ENCODE results near the gene PACS1.
"Not testable (repeated sequence)": the region's sequence is repeated elsewhere in the genome, so short reads cannot be mapped to it uniquely, and the experiment has no call there.

The PACS1 gene

GRCh38 chr11:66076561-66076960 is 6.5 kb downstream of the PACS1 start:
- H3K4me3 ChIP-seq (ENCODE audit: low read length in 2 of 2), result no peak overlapping the region
- H3K9ac ChIP-seq (ENCODE audit: low read length in 2 of 2), result no peak overlapping the region
- no peak overlapping the region for H3K27ac ChIP-seq (ENCODE audit: low read length)
- peaks cover 0 to 5% of the 10 kb centered on the region in 2 donors for H3K36me3 ChIP-seq (ENCODE audit: control insufficient read depth in 2 of 2, insufficient read depth in 2 of 2, low read length in 2 of 2)
- no peaks in the 10 kb centered on the region for H3K9me3 ChIP-seq (ENCODE audit: control insufficient read depth in 2 of 2, low read length in 2 of 2)
- H3K27me3 ChIP-seq (ENCODE audit: control insufficient read depth in 1 of 2, insufficient read depth in 2 of 2, low read length in 2 of 2), result no peaks in the 10 kb centered on the region
- peaks cover 15% of the 10 kb centered on the region for H3K4me1 ChIP-seq (ENCODE audit: control insufficient read depth, insufficient read depth, low read length)

- no peak overlapping the region for H3K4me3 ChIP-seq (ENCODE audit: low read length in 2 of 2)
- peaks cover 13% of the 10 kb centered on the region for H3K4me1 ChIP-seq (ENCODE audit: control insufficient read depth, insufficient read depth, low read length)
- no peak overlapping the region for H3K9ac ChIP-seq (ENCODE audit: low read length in 2 of 2)
- H3K27ac ChIP-seq (ENCODE audit: low read length), result no peak overlapping the region
- peaks cover 0 to 2% of the 10 kb centered on the region in 2 donors for H3K36me3 ChIP-seq (ENCODE audit: control insufficient read depth in 2 of 2, insufficient read depth in 2 of 2, low read length in 2 of 2)
- H3K27me3 ChIP-seq (ENCODE audit: control insufficient read depth in 1 of 2, insufficient read depth in 2 of 2, low read length in 2 of 2), result no peaks in the 10 kb centered on the region
- no peaks in the 10 kb centered on the region for H3K9me3 ChIP-seq (ENCODE audit: control insufficient read depth in 2 of 2, low read length in 2 of 2)
Measured at GRCh38 chr11:66077927-66078326, 7.9 kb downstream of the PACS1 start.

GRCh38 chr11:66078949-66079348 is 8.9 kb downstream of the PACS1 start:
- not testable (repeated sequence) for H3K27ac ChIP-seq (ENCODE audit: low read length); H3K4me3 ChIP-seq (ENCODE audit: low read length in 2 of 2); H3K27me3 ChIP-seq (ENCODE audit: control insufficient read depth in 1 of 2, insufficient read depth in 2 of 2, low read length in 2 of 2); H3K9me3 ChIP-seq (ENCODE audit: control insufficient read depth in 2 of 2, low read length in 2 of 2); H3K36me3 ChIP-seq (ENCODE audit: control insufficient read depth in 2 of 2, insufficient read depth in 2 of 2, low read length in 2 of 2); H3K9ac ChIP-seq (ENCODE audit: low read length in 2 of 2)
- H3K4me1 ChIP-seq (ENCODE audit: control insufficient read depth, insufficient read depth, low read length), result peaks cover 20% of the 10 kb centered on the region

GRCh38 chr11:66080055-66080817 is 10.2 kb downstream of the PACS1 start:
- Histone ChIP-seq H3K4me1 (ENCODE audit: control insufficient read depth, insufficient read depth, low read length) (peaks cover 21% of the 10 kb centered on the region), H3K36me3 (ENCODE audit: control insufficient read depth in 2 of 2, insufficient read depth in 2 of 2, low read length in 2 of 2) (peaks cover 0 to 2% of the 10 kb centered on the region in 2 donors), H3K4me3 (ENCODE audit: low read length in 2 of 2) (peak overlapping the region in 1 of 2 donors; percentile 15), H3K9ac (ENCODE audit: low read length in 2 of 2) (peak overlapping the region in 1 of 2 donors; percentile 29), H3K9me3 (ENCODE audit: control insufficient read depth in 2 of 2, low read length in 2 of 2) (no peaks in the 10 kb centered on the region), H3K27ac (ENCODE audit: low read length) (peak overlapping the region; percentile 41), H3K27me3 (ENCODE audit: control insufficient read depth in 1 of 2, insufficient read depth in 2 of 2, low read length in 2 of 2) (no peaks in the 10 kb centered on the region)

GRCh38 chr11:66081505-66081904 is 11.4 kb downstream of the PACS1 start:
- Histone ChIP-seq H3K27me3 (ENCODE audit: control insufficient read depth in 1 of 2, insufficient read depth in 2 of 2, low read length in 2 of 2) (no peaks in the 10 kb centered on the region), H3K9me3 (ENCODE audit: control insufficient read depth in 2 of 2, low read length in 2 of 2) (no peaks in the 10 kb centered on the region), H3K36me3 (ENCODE audit: control insufficient read depth in 2 of 2, insufficient read depth in 2 of 2, low read length in 2 of 2) (peaks cover 0 to 2% of the 10 kb centered on the region in 2 donors), H3K4me1 (ENCODE audit: control insufficient read depth, insufficient read depth, low read length) (peaks cover 21% of the 10 kb centered on the region), H3K9ac (ENCODE audit: low read length in 2 of 2) (no peak overlapping the region), H3K4me3 (ENCODE audit: low read length in 2 of 2) (no peak overlapping the region), H3K27ac (ENCODE audit: low read length) (no peak overlapping the region)

GRCh38 chr11:66082946-66083698 is 13.1 kb downstream of the PACS1 start:
- no peaks in the 10 kb centered on the region for H3K9me3 ChIP-seq (ENCODE audit: control insufficient read depth in 2 of 2, low read length in 2 of 2)
- H3K27ac ChIP-seq (ENCODE audit: low read length), result no peak overlapping the region
- no peak overlapping the region for H3K9ac ChIP-seq (ENCODE audit: low read length in 2 of 2)
- H3K27me3 ChIP-seq (ENCODE audit: control insufficient read depth in 1 of 2, insufficient read depth in 2 of 2, low read length in 2 of 2), result no peaks in the 10 kb centered on the region
- no peaks in the 10 kb centered on the region for H3K36me3 ChIP-seq (ENCODE audit: control insufficient read depth in 2 of 2, insufficient read depth in 2 of 2, low read length in 2 of 2)
- peaks cover 21% of the 10 kb centered on the region for H3K4me1 ChIP-seq (ENCODE audit: control insufficient read depth, insufficient read depth, low read length)
- H3K4me3 ChIP-seq (ENCODE audit: low read length in 2 of 2), result no peak overlapping the region

- H3K27me3 ChIP-seq (ENCODE audit: control insufficient read depth in 1 of 2, insufficient read depth in 2 of 2, low read length in 2 of 2), result no peaks in the 10 kb centered on the region
- H3K4me3 ChIP-seq (ENCODE audit: low read length in 2 of 2), result no peak overlapping the region
- peaks cover 21% of the 10 kb centered on the region for H3K4me1 ChIP-seq (ENCODE audit: control insufficient read depth, insufficient read depth, low read length)
- no peak overlapping the region for H3K9ac ChIP-seq (ENCODE audit: low read length in 2 of 2)
- H3K27ac ChIP-seq (ENCODE audit: low read length), result no peak overlapping the region
- no peaks in the 10 kb centered on the region for H3K36me3 ChIP-seq (ENCODE audit: control insufficient read depth in 2 of 2, insufficient read depth in 2 of 2, low read length in 2 of 2)
- H3K9me3 ChIP-seq (ENCODE audit: control insufficient read depth in 2 of 2, low read length in 2 of 2), result no peaks in the 10 kb centered on the region
Measured at GRCh38 chr11:66083767-66084166, 13.7 kb downstream of the PACS1 start.

GRCh38 chr11:66084821-66085475 is 14.9 kb downstream of the PACS1 start:
- Histone ChIP-seq H3K9me3 (ENCODE audit: control insufficient read depth in 2 of 2, low read length in 2 of 2) (no peaks in the 10 kb centered on the region), H3K27me3 (ENCODE audit: control insufficient read depth in 1 of 2, insufficient read depth in 2 of 2, low read length in 2 of 2) (no peaks in the 10 kb centered on the region), H3K4me3 (ENCODE audit: low read length in 2 of 2) (no peak overlapping the region), H3K27ac (ENCODE audit: low read length) (no peak overlapping the region), H3K4me1 (ENCODE audit: control insufficient read depth, insufficient read depth, low read length) (peaks cover 21% of the 10 kb centered on the region), H3K9ac (ENCODE audit: low read length in 2 of 2) (no peak overlapping the region), H3K36me3 (ENCODE audit: control insufficient read depth in 2 of 2, insufficient read depth in 2 of 2, low read length in 2 of 2) (no peaks in the 10 kb centered on the region)

GRCh38 chr11:66087148-66087908 is 17.3 kb downstream of the PACS1 start:
- Histone ChIP-seq H3K27me3 (ENCODE audit: control insufficient read depth in 1 of 2, insufficient read depth in 2 of 2, low read length in 2 of 2) (no peaks in the 10 kb centered on the region), H3K9ac (ENCODE audit: low read length in 2 of 2) (no peak overlapping the region), H3K4me3 (ENCODE audit: low read length in 2 of 2) (no peak overlapping the region), H3K9me3 (ENCODE audit: control insufficient read depth in 2 of 2, low read length in 2 of 2) (no peaks in the 10 kb centered on the region), H3K36me3 (ENCODE audit: control insufficient read depth in 2 of 2, insufficient read depth in 2 of 2, low read length in 2 of 2) (no peaks in the 10 kb centered on the region), H3K4me1 (ENCODE audit: control insufficient read depth, insufficient read depth, low read length) (peaks cover 8% of the 10 kb centered on the region), H3K27ac (ENCODE audit: low read length) (no peak overlapping the region)

GRCh38 chr11:66089067-66089466 is 19.0 kb downstream of the PACS1 start:
- no peaks in the 10 kb centered on the region for H3K27me3 ChIP-seq (ENCODE audit: control insufficient read depth in 1 of 2, insufficient read depth in 2 of 2, low read length in 2 of 2)
- H3K9me3 ChIP-seq (ENCODE audit: control insufficient read depth in 2 of 2, low read length in 2 of 2), result no peaks in the 10 kb centered on the region
- no peak overlapping the region for H3K27ac ChIP-seq (ENCODE audit: low read length)
- no peaks in the 10 kb centered on the region for H3K36me3 ChIP-seq (ENCODE audit: control insufficient read depth in 2 of 2, insufficient read depth in 2 of 2, low read length in 2 of 2)
- no peak overlapping the region for H3K9ac ChIP-seq (ENCODE audit: low read length in 2 of 2)
- H3K4me1 ChIP-seq (ENCODE audit: control insufficient read depth, insufficient read depth, low read length), result no peaks in the 10 kb centered on the region
- no peak overlapping the region for H3K4me3 ChIP-seq (ENCODE audit: low read length in 2 of 2)
